HG02943 (cell line): ENCODE data around the gene COL6A3.

Experiments
- ATAC-seq: cut with Tn5 transposase; IDR thresholded peaks from one replicate; pipeline ENCODE4 v1.9.1; 2021; ENCODE audit warnings: mild to moderate bottlenecking, low read depth, moderate library complexity; ENCODE audit not compliant: unreplicated experiment

COL6A3 gene

GRCh38 chr2:237413777-237414661 lies at the start of gene COL6A3:
Gene COL6A3 (minus strand): TSS chr2:237414164. CDS start chr2:237396817, 17,347 bp downstream.
- ATAC-seq = no peak

- ATAC-seq = no peak
Measured at GRCh38 chr2:237459741-237460174, 45.8 kb upstream of the COL6A3 start.

GRCh38 chr2:237459226-237459625 lies 45.3 kb upstream of the COL6A3 start:
- no peak for ATAC-seq

GRCh38 chr2:237458519-237458918 lies 44.6 kb upstream of the COL6A3 start:
- ATAC-seq = no peak

GRCh38 chr2:237457388-237457941 lies 43.5 kb upstream of the COL6A3 start:
- ATAC-seq = no peak

GRCh38 chr2:237456200-237456843 lies 42.4 kb upstream of the COL6A3 start:
- ATAC-seq = no peak

- ATAC-seq = no peak
Measured at GRCh38 chr2:237455764-237456163, 41.8 kb upstream of the COL6A3 start.

GRCh38 chr2:237453671-237454070 lies 39.7 kb upstream of the COL6A3 start:
- ATAC-seq = no peak

- no peak for ATAC-seq
Measured at GRCh38 chr2:237452861-237453260, 38.9 kb upstream of the COL6A3 start.

- ATAC-seq = no peak
Measured at GRCh38 chr2:237451643-237452469, 37.9 kb upstream of the COL6A3 start.

- no peak for ATAC-seq
Measured at GRCh38 chr2:237450583-237450982, 36.6 kb upstream of the COL6A3 start.

- no peak for ATAC-seq
Measured at GRCh38 chr2:237450108-237450507, 36.1 kb upstream of the COL6A3 start.

GRCh38 chr2:237449193-237449881 lies 35.4 kb upstream of the COL6A3 start:
- ATAC-seq = no peak

- no peak for ATAC-seq
Measured at GRCh38 chr2:237448626-237449025, 34.7 kb upstream of the COL6A3 start.

- no peak for ATAC-seq
Measured at GRCh38 chr2:237448171-237448570, 34.2 kb upstream of the COL6A3 start.

- no peak for ATAC-seq
Measured at GRCh38 chr2:237447496-237447895, 33.5 kb upstream of the COL6A3 start.

GRCh38 chr2:237446338-237446665 lies 32.3 kb upstream of the COL6A3 start:
- no peak for ATAC-seq

GRCh38 chr2:237445611-237446337 lies 31.8 kb upstream of the COL6A3 start:
- ATAC-seq = no peak

- no peak for ATAC-seq
Measured at GRCh38 chr2:237444071-237444470, 30.1 kb upstream of the COL6A3 start.
